Measurements from ENCODE around the gene SERINC1.

- no peak for TF ChIP-seq CTCF (IDR thresholded peaks at IDR 0.05)
- no peak for TF ChIP-seq USF1 (CRISPR knock-in tag; IDR thresholded peaks at IDR 0.05)
- no peak for TF ChIP-seq GABPB1 (CRISPR knock-in tag; IDR thresholded peaks at IDR 0.05)
- TF ChIP-seq FOXP4 (CRISPR knock-in tag; IDR thresholded peaks at IDR 0.05): no peak
- TF ChIP-seq MYBL2 (CRISPR knock-in tag; IDR thresholded peaks at IDR 0.05): no peak
- no peak for TF ChIP-seq JUN (CRISPR knock-in tag; IDR thresholded peaks at IDR 0.05)
- TF ChIP-seq ARID4B (CRISPR knock-in tag; IDR thresholded peaks at IDR 0.05; ENCODE audit: borderline replicate concordance): no peak
- no peak for TF ChIP-seq NR2C2 (CRISPR knock-in tag; IDR thresholded peaks at IDR 0.05)
- no peak for TF ChIP-seq SMAD3 (CRISPR knock-in tag; IDR thresholded peaks at IDR 0.05; ENCODE audit: borderline replicate concordance)
- TF ChIP-seq ETV6 (CRISPR knock-in tag; IDR thresholded peaks at IDR 0.05): no peak
- no peak for TF ChIP-seq FOXP1 (CRISPR knock-in tag; IDR thresholded peaks at IDR 0.05; ENCODE audit: borderline replicate concordance)
- TF ChIP-seq ELF4 (CRISPR knock-in tag; IDR thresholded peaks at IDR 0.05; ENCODE audit: low read depth): no peak
- TF ChIP-seq ZNF232 (CRISPR knock-in tag; IDR thresholded peaks at IDR 0.05): no peak
- no peak for TF ChIP-seq ERG (CRISPR knock-in tag; IDR thresholded peaks at IDR 0.05)
Measured at GRCh38 chr6:122393351-122393896, 78.2 kb downstream of the SERINC1 start.

All from WTC11 (cell line).